Suprapubic skin (tissue), 3 donors: ENCODE data around the gene FAT2.

Experiments used
- POLR2A ChIP-seq, 2 donors: fragments of 450-650 bp; IDR thresholded peaks; one replicate each; pipeline ENCODE4 v1.6.1; 2017; ENCODE audit warnings: antibody characterized with exemption in 2 of 2, mild to moderate bottlenecking in 2 of 2, moderate library complexity in 2 of 2
- TF ChIP-seq, protein P1 (sequence below), 2 donors: fragments of 200-600 bp in 1 of 2; fragments of 450-650 bp in 1 of 2; sonication (generic) in 1 of 2; IDR thresholded peaks; one replicate each; pipeline ENCODE4 v1.5.1; 2016 to 2019; ENCODE audit warnings: antibody characterized with exemption in 2 of 2, mild to moderate bottlenecking in 1 of 2, moderate library complexity in 1 of 2

DNA sequence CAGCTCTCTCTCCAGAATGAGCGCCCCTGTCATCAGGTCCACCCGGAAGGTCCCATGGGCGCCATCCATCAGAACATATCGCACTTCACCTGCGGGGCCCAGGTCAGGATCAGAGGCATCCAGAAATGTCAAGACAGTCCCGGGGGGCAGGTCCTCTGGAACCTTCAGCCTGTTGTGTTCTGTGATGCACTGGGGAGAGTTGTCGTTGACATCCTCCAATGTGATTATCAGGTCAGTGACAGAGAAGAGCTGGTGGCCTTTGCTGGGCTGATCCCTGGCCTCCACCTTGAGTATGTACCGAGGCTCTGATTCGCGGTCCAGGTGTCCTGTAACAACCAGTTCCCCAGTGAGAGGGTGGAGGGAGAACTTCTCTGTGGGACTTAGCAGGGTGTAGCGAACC is 25.2 kb downstream of the FAT2 start:
- TF ChIP-seq, protein P1, sequence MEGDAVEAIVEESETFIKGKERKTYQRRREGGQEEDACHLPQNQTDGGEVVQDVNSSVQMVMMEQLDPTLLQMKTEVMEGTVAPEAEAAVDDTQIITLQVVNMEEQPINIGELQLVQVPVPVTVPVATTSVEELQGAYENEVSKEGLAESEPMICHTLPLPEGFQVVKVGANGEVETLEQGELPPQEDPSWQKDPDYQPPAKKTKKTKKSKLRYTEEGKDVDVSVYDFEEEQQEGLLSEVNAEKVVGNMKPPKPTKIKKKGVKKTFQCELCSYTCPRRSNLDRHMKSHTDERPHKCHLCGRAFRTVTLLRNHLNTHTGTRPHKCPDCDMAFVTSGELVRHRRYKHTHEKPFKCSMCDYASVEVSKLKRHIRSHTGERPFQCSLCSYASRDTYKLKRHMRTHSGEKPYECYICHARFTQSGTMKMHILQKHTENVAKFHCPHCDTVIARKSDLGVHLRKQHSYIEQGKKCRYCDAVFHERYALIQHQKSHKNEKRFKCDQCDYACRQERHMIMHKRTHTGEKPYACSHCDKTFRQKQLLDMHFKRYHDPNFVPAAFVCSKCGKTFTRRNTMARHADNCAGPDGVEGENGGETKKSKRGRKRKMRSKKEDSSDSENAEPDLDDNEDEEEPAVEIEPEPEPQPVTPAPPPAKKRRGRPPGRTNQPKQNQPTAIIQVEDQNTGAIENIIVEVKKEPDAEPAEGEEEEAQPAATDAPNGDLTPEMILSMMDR (IDR thresholded peaks at IDR 0.05), result no peak
- no peak for TF ChIP-seq POLR2A (IDR thresholded peaks at IDR 0.05)
